ENCODE data around the gene RNASE1.
"Not testable (repeated sequence)": the region's sequence is repeated elsewhere in the genome, so short reads cannot be mapped to it uniquely, and the experiment has no call there.

Gene RNASE1

DNA sequence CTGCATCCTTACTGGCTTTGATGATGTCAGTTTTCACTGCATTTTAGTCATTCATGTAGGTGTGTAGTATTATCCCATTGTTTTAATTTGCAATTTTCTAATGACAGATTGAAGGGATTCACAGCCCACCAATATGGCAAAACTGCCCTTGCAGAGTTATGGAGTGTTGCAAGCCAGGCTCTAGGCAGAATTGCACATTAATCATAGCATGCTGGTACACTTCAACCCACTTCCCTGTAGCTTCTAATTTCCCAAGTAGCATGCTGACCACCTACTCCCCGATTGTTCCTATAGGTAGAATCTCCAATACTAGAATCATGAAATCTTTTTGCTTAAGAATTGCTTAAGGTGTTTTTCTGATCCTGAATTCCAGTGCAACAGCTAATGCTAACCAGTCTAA is 26.7 kb downstream of the RNASE1 start:
- Histone ChIP-seq H3K27me3 (ENCODE audit: control insufficient read depth in 2 of 2, insufficient read depth in 2 of 2, low read length in 2 of 2) (no peaks in the 10 kb centered on the region), H3K27ac (ENCODE audit: low read depth in 2 of 2, low read length in 2 of 2) (no peak overlapping the region), H3K9me3 (ENCODE audit: control insufficient read depth in 2 of 2, low read length in 2 of 2) (no peaks in the 10 kb centered on the region), H3K4me1 (ENCODE audit: control insufficient read depth in 2 of 2, insufficient read depth in 2 of 2, low read length in 2 of 2) (no peaks in the 10 kb centered on the region), H3K4me3 (ENCODE audit: low read length in 2 of 2) (no peak overlapping the region), H3K9ac (ENCODE audit: low read depth in 1 of 2, low read length in 2 of 2) (no peak overlapping the region), H3K36me3 (ENCODE audit: control insufficient read depth in 2 of 2, insufficient read depth in 2 of 2, low read length in 2 of 2) (no peaks in the 10 kb centered on the region)

DNA sequence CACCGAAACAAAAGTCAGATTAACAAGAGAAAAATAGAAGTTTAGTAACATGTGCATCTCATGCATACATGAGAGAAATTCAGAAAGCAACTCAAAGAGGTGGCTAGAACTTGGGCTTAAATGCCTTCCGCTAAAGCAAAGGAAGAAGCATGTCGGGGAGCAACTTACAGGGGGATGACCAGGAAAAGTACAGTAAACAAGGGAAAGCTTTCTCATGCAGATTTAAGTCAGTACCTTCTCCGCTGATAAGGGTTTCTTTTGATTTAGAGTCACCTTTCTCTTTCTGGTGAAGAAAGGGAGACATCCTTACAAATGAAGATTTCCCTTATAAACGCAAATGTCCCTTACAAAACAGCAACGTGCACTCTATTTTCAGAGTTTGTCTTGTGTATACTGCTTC is 27.6 kb downstream of the RNASE1 start:
- no peak overlapping the region for H3K9ac ChIP-seq (ENCODE audit: low read depth in 1 of 2, low read length in 2 of 2)
- H3K36me3 ChIP-seq (ENCODE audit: control insufficient read depth in 2 of 2, insufficient read depth in 2 of 2, low read length in 2 of 2) = no peaks in the 10 kb centered on the region
- no peaks in the 10 kb centered on the region for H3K4me1 ChIP-seq (ENCODE audit: control insufficient read depth in 2 of 2, insufficient read depth in 2 of 2, low read length in 2 of 2)
- H3K9me3 ChIP-seq (ENCODE audit: control insufficient read depth in 2 of 2, low read length in 2 of 2) = no peaks in the 10 kb centered on the region
- no peak overlapping the region for H3K27ac ChIP-seq (ENCODE audit: low read depth in 2 of 2, low read length in 2 of 2)
- H3K4me3 ChIP-seq (ENCODE audit: low read length in 2 of 2) = no peak overlapping the region
- H3K27me3 ChIP-seq (ENCODE audit: control insufficient read depth in 2 of 2, insufficient read depth in 2 of 2, low read length in 2 of 2) = no peaks in the 10 kb centered on the region

DNA sequence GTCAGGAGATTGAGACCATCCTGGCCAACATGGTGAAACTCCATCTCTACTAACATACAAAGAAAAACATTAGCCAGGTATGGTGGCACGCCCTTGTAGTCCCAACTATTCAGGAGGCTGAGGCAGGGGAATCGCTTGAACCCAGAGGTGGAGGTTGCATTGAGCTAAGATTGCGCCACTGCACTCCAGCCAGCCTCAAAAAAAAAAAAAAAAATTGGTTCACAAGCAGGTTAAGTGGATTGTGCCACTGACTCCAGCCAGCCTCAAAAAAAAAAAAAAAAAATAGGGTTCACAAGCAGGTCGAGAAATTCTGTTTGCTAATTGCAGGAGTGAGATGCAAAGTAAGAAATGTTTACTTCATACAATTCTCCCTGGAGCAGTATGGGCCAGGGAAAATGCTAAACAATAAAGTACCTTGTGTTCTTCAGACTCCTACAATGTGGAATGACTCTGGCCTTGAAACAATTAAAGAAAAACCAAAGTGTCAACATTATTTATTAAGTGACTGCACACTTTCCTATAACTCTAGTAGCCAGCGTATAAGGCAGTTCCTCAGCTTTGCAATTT is 28.3 kb downstream of the RNASE1 start:
- no peaks in the 10 kb centered on the region for H3K4me1 ChIP-seq (ENCODE audit: control insufficient read depth in 2 of 2, insufficient read depth in 2 of 2, low read length in 2 of 2)
- no peak overlapping the region for H3K27ac ChIP-seq (ENCODE audit: low read depth in 2 of 2, low read length in 2 of 2)
- no peak overlapping the region for H3K4me3 ChIP-seq (ENCODE audit: low read length in 2 of 2)
- no peak overlapping the region for H3K9ac ChIP-seq (ENCODE audit: low read depth in 1 of 2, low read length in 2 of 2)
- no peaks in the 10 kb centered on the region for H3K9me3 ChIP-seq (ENCODE audit: control insufficient read depth in 2 of 2, low read length in 2 of 2)
- no peaks in the 10 kb centered on the region for H3K36me3 ChIP-seq (ENCODE audit: control insufficient read depth in 2 of 2, insufficient read depth in 2 of 2, low read length in 2 of 2)
- no peaks in the 10 kb centered on the region for H3K27me3 ChIP-seq (ENCODE audit: control insufficient read depth in 2 of 2, insufficient read depth in 2 of 2, low read length in 2 of 2)

DNA sequence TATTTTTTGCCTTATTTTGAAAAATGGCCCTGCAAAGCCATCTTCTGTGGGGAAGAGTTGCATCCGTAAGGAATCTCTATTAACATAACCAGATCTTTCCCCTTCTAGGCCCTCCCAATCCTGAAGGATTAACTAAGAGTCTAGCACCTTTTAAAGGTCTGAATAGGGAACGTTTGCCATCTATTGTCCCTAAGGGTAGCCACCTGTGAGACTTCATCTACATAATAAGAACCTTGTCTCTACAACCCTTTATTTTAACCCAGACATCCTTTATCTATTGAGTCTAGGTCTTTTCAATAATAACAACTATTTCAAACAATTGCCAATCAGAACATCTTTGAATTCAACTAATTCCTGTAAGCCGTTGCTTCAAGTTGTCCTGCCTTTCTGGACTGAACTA is 30.0 kb downstream of the RNASE1 start:
- H3K4me1 ChIP-seq (ENCODE audit: control insufficient read depth in 2 of 2, insufficient read depth in 2 of 2, low read length in 2 of 2) = no peaks in the 10 kb centered on the region
- H3K9me3 ChIP-seq (ENCODE audit: control insufficient read depth in 2 of 2, low read length in 2 of 2) = no peaks in the 10 kb centered on the region
- H3K4me3 ChIP-seq (ENCODE audit: low read length in 2 of 2) = no peak overlapping the region
- H3K27me3 ChIP-seq (ENCODE audit: control insufficient read depth in 2 of 2, insufficient read depth in 2 of 2, low read length in 2 of 2) = no peaks in the 10 kb centered on the region
- no peaks in the 10 kb centered on the region for H3K36me3 ChIP-seq (ENCODE audit: control insufficient read depth in 2 of 2, insufficient read depth in 2 of 2, low read length in 2 of 2)
- no peak overlapping the region for H3K27ac ChIP-seq (ENCODE audit: low read depth in 2 of 2, low read length in 2 of 2)
- no peak overlapping the region for H3K9ac ChIP-seq (ENCODE audit: low read depth in 1 of 2, low read length in 2 of 2)

DNA sequence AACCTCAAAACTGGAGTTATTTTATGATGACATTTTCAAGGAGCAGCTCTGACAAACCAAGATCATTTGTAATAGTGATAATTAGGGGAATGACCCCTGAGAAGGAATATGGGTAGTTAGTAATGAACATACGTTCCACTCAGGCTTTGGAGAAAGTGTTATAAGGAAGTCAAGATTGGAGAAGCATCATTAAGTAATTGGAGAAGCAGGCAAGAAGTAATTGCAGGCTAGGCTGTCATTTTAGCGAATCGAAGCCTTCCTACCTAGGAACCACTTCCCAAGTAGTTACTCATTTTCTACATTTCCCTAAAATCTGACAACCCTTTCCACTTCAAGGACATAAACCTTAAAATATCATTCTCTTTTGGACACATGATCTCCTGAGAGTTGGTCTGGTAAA is 33.2 kb downstream of the RNASE1 start:
- no peak overlapping the region for H3K27ac ChIP-seq (ENCODE audit: low read depth in 2 of 2, low read length in 2 of 2)
- H3K4me3 ChIP-seq (ENCODE audit: low read length in 2 of 2) = no peak overlapping the region
- no peaks in the 10 kb centered on the region for H3K9me3 ChIP-seq (ENCODE audit: control insufficient read depth in 2 of 2, low read length in 2 of 2)

DNA sequence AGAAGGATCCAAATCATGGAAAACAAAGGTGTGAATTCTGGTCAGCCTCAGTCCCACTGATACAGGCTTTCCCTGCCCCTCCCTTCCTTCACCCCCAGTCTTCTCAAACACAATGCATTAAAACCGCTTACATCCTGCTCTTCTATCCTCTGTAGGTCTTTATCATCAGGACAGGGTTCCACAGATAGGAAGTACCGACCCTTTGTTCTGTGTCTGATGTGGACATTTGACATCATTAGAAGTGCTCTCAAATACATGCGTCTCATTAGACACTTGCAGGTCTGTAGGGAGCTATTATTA is 34.1 kb downstream of the RNASE1 start:
- Histone ChIP-seq H3K4me3 (ENCODE audit: low read length in 2 of 2) (no peak overlapping the region), H3K4me1 (ENCODE audit: control insufficient read depth in 2 of 2, insufficient read depth in 2 of 2, low read length in 2 of 2) (no peaks in the 10 kb centered on the region), H3K27ac (ENCODE audit: low read depth in 2 of 2, low read length in 2 of 2) (no peak overlapping the region), H3K36me3 (ENCODE audit: control insufficient read depth in 2 of 2, insufficient read depth in 2 of 2, low read length in 2 of 2) (no peaks in the 10 kb centered on the region), H3K9ac (ENCODE audit: low read depth in 1 of 2, low read length in 2 of 2) (no peak overlapping the region), H3K27me3 (ENCODE audit: control insufficient read depth in 2 of 2, insufficient read depth in 2 of 2, low read length in 2 of 2) (no peaks in the 10 kb centered on the region), H3K9me3 (ENCODE audit: control insufficient read depth in 2 of 2, low read length in 2 of 2) (no peaks in the 10 kb centered on the region)

More for the DNA sequence above, 33.2 kb downstream of the RNASE1 start:
- no peaks in the 10 kb centered on the region for H3K27me3 ChIP-seq (ENCODE audit: control insufficient read depth in 2 of 2, insufficient read depth in 2 of 2, low read length in 2 of 2)
- no peak overlapping the region for H3K9ac ChIP-seq (ENCODE audit: low read depth in 1 of 2, low read length in 2 of 2)
- H3K4me1 ChIP-seq (ENCODE audit: control insufficient read depth in 2 of 2, insufficient read depth in 2 of 2, low read length in 2 of 2) = no peaks in the 10 kb centered on the region
- H3K36me3 ChIP-seq (ENCODE audit: control insufficient read depth in 2 of 2, insufficient read depth in 2 of 2, low read length in 2 of 2) = no peaks in the 10 kb centered on the region

DNA sequence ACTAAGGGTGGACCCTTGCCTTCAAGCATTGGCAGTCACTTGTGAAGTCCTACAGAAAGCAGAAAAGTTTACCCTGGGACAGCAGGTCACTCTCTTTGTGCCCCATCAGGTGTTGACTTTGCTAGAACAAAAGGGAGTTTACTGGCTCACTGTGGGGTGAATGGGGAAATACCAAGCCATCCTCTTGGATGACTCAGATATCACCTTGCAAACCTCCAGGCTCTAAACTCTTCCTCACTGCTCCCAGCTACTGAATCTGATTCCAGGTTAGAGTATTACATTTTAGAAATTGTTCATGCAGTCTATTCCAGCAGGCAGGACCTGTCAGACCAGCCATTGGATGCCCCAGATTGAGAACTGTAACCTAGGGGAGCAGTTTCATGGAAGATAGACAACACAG is 41.7 kb downstream of the RNASE1 start:
- H3K9ac ChIP-seq (ENCODE audit: low read depth in 1 of 2, low read length in 2 of 2) = no peak overlapping the region
- no peak overlapping the region for H3K4me3 ChIP-seq (ENCODE audit: low read length in 2 of 2)
- H3K36me3 ChIP-seq (ENCODE audit: control insufficient read depth in 2 of 2, insufficient read depth in 2 of 2, low read length in 2 of 2) = no peaks in the 10 kb centered on the region
- H3K27ac ChIP-seq (ENCODE audit: low read depth in 2 of 2, low read length in 2 of 2) = no peak overlapping the region
- H3K9me3 ChIP-seq (ENCODE audit: control insufficient read depth in 2 of 2, low read length in 2 of 2) = no peaks in the 10 kb centered on the region
- no peaks in the 10 kb centered on the region for H3K4me1 ChIP-seq (ENCODE audit: control insufficient read depth in 2 of 2, insufficient read depth in 2 of 2, low read length in 2 of 2)
- H3K27me3 ChIP-seq (ENCODE audit: control insufficient read depth in 2 of 2, insufficient read depth in 2 of 2, low read length in 2 of 2) = no peaks in the 10 kb centered on the region

DNA sequence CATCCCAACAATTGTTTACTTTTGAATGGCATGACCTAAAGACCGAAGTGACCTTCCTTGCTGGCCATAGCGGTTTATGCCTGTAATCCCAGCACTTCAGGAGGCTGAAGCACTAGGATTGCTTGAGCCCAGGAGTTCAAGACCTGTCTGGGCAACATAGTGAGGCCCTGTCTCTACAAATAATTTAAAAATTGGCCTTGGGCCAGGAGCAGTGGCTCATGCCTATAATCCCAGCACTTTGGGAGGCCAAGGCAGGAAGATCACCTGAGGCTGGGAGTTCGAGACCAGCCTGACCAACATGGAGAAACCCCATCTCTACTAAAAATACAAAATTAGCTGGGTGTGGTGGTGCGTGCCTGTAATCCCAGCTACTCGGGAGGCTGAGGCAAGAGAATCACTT is 43.2 kb downstream of the RNASE1 start:
- H3K36me3 ChIP-seq (ENCODE audit: control insufficient read depth in 2 of 2, insufficient read depth in 2 of 2, low read length in 2 of 2); H3K27ac ChIP-seq (ENCODE audit: low read depth in 2 of 2, low read length in 2 of 2); H3K4me3 ChIP-seq (ENCODE audit: low read length in 2 of 2); H3K9me3 ChIP-seq (ENCODE audit: control insufficient read depth in 2 of 2, low read length in 2 of 2); H3K9ac ChIP-seq (ENCODE audit: low read depth in 1 of 2, low read length in 2 of 2); H3K4me1 ChIP-seq (ENCODE audit: control insufficient read depth in 2 of 2, insufficient read depth in 2 of 2, low read length in 2 of 2); H3K27me3 ChIP-seq (ENCODE audit: control insufficient read depth in 2 of 2, insufficient read depth in 2 of 2, low read length in 2 of 2): not testable (repeated sequence)

DNA sequence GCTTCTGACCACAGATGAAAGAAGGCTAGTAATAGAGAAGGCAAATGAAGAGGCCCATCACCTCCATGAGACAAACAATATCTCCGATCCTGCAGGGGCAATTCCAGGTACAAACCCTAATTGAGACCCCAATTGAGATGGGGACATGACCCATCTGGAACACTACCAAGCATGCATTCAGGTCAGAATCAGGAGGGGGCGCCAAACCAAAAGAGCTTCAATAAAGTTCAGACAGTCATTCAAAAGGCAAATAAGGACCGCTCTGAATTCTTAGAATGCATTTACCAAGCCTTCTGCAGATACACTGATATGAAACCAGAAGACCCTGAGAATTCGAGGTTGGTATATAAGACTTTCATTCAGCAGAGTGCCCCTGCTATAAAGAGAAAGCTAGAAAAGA is 44.7 kb downstream of the RNASE1 start:
- H3K27ac ChIP-seq (ENCODE audit: low read depth in 2 of 2, low read length in 2 of 2) = no peak overlapping the region
- H3K4me1 ChIP-seq (ENCODE audit: control insufficient read depth in 2 of 2, insufficient read depth in 2 of 2, low read length in 2 of 2) = no peaks in the 10 kb centered on the region
- H3K4me3 ChIP-seq (ENCODE audit: low read length in 2 of 2) = no peak overlapping the region
- no peak overlapping the region for H3K9ac ChIP-seq (ENCODE audit: low read depth in 1 of 2, low read length in 2 of 2)
- H3K27me3 ChIP-seq (ENCODE audit: control insufficient read depth in 2 of 2, insufficient read depth in 2 of 2, low read length in 2 of 2) = no peaks in the 10 kb centered on the region
- no peaks in the 10 kb centered on the region for H3K9me3 ChIP-seq (ENCODE audit: control insufficient read depth in 2 of 2, low read length in 2 of 2)
- H3K36me3 ChIP-seq (ENCODE audit: control insufficient read depth in 2 of 2, insufficient read depth in 2 of 2, low read length in 2 of 2) = no peaks in the 10 kb centered on the region

DNA sequence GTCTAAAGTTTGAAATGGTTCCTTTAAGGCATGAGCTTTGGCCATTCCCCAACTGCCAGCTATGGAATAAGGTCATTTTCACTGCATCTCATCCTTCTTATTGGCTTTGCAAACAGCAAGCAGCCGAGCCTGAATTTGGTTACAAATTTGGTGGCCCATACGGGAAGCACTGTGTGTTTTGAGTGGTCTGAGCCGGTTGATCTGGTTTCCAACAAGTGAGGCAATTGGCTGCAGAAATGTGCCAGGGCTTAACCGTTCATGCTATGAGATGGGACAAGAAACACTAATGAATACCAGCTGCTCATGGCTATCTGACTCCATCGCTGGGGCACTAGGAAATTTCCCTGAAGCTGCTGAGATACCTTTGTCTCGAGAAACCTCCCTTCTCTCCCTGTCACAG is 47.6 kb downstream of the RNASE1 start:
- H3K36me3 ChIP-seq (ENCODE audit: control insufficient read depth in 2 of 2, insufficient read depth in 2 of 2, low read length in 2 of 2) = no peaks in the 10 kb centered on the region
- no peak overlapping the region for H3K9ac ChIP-seq (ENCODE audit: low read depth in 1 of 2, low read length in 2 of 2)
- H3K4me1 ChIP-seq (ENCODE audit: control insufficient read depth in 2 of 2, insufficient read depth in 2 of 2, low read length in 2 of 2) = no peaks in the 10 kb centered on the region
- H3K4me3 ChIP-seq (ENCODE audit: low read length in 2 of 2) = no peak overlapping the region
- peaks cover 0 to 3% of the 10 kb centered on the region in 2 donors for H3K9me3 ChIP-seq (ENCODE audit: control insufficient read depth in 2 of 2, low read length in 2 of 2)
- no peaks in the 10 kb centered on the region for H3K27me3 ChIP-seq (ENCODE audit: control insufficient read depth in 2 of 2, insufficient read depth in 2 of 2, low read length in 2 of 2)
- no peak overlapping the region for H3K27ac ChIP-seq (ENCODE audit: low read depth in 2 of 2, low read length in 2 of 2)

DNA sequence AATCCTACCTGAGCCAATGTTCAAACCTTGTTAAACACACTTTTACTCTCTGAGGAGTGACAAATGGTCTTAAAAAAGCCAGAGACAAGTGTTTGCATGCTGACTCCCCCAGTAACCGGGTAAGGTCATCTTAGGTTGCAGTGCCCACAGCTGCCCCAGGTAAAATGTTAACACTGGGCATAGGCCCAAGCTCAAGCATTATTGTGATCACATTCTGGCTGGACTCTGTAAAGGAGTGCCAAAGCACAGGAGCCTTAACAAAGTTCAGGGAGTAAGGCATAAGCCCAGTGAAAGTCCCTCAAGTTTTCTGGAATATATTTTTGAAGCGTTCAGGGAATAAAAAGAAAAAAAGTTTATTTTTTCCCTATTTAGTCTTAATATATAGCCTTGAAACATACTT is 48.3 kb downstream of the RNASE1 start:
- no peaks in the 10 kb centered on the region for H3K27me3 ChIP-seq (ENCODE audit: control insufficient read depth in 2 of 2, insufficient read depth in 2 of 2, low read length in 2 of 2)
- no peak overlapping the region for H3K4me3 ChIP-seq (ENCODE audit: low read length in 2 of 2)
- peaks cover 0 to 3% of the 10 kb centered on the region in 2 donors for H3K9me3 ChIP-seq (ENCODE audit: control insufficient read depth in 2 of 2, low read length in 2 of 2)
- H3K36me3 ChIP-seq (ENCODE audit: control insufficient read depth in 2 of 2, insufficient read depth in 2 of 2, low read length in 2 of 2) = no peaks in the 10 kb centered on the region
- H3K9ac ChIP-seq (ENCODE audit: low read depth in 1 of 2, low read length in 2 of 2) = no peak overlapping the region
- no peak overlapping the region for H3K27ac ChIP-seq (ENCODE audit: low read depth in 2 of 2, low read length in 2 of 2)
- H3K4me1 ChIP-seq (ENCODE audit: control insufficient read depth in 2 of 2, insufficient read depth in 2 of 2, low read length in 2 of 2) = no peaks in the 10 kb centered on the region
